NB4 (cell line): ENCODE data around the gene TCP11L2.

Source experiments
- MYC ChIP-seq: IDR thresholded peaks from 2 replicates; pipeline ENCODE4 v1.6.1; 2011; ENCODE audit warnings: low read depth, low read length
- POLR2A ChIP-seq: IDR thresholded peaks from 2 replicates; pipeline ENCODE4 v1.6.1; 2011; ENCODE audit warnings: mild to moderate bottlenecking; ENCODE audit not compliant: insufficient read length; ENCODE audit errors: extremely low read depth
- TF ChIP-seq, protein P1 (sequence below): IDR thresholded peaks from one replicate; pipeline ENCODE4 v1.5.1; 2012; ENCODE audit warnings: low read depth, low read length
- TF ChIP-seq, protein P2 (sequence below): IDR thresholded peaks from 2 replicates; pipeline ENCODE4 v1.6.1; 2011; ENCODE audit warnings: low read depth, low read length

DNA sequence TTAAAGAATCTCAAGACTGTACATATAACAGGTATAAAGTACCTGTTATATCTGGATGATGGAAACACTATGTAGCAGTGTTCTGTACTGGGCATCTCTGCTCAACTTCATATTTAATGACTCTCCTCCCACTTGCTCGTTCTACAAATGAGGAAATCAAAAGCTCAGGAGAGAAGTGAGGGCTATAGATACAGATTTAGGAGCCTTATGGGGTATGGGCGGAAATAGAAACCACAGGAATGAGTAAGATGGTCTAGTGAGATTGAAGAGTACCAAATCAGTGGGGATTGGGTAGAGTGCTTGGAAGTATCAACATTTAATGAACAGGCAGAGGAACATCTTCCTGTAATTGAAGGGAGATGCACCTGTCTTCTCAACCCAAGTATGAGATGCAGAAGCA lies 31.2 kb downstream of the TCP11L2 start:
- TF ChIP-seq, protein P1, sequence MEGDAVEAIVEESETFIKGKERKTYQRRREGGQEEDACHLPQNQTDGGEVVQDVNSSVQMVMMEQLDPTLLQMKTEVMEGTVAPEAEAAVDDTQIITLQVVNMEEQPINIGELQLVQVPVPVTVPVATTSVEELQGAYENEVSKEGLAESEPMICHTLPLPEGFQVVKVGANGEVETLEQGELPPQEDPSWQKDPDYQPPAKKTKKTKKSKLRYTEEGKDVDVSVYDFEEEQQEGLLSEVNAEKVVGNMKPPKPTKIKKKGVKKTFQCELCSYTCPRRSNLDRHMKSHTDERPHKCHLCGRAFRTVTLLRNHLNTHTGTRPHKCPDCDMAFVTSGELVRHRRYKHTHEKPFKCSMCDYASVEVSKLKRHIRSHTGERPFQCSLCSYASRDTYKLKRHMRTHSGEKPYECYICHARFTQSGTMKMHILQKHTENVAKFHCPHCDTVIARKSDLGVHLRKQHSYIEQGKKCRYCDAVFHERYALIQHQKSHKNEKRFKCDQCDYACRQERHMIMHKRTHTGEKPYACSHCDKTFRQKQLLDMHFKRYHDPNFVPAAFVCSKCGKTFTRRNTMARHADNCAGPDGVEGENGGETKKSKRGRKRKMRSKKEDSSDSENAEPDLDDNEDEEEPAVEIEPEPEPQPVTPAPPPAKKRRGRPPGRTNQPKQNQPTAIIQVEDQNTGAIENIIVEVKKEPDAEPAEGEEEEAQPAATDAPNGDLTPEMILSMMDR, result no peak
- TF ChIP-seq POLR2A (no peak), MYC (no peak)
- TF ChIP-seq, protein P2, sequence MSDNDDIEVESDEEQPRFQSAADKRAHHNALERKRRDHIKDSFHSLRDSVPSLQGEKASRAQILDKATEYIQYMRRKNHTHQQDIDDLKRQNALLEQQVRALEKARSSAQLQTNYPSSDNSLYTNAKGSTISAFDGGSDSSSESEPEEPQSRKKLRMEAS, result no peak
